ENCODE data around the gene SYT1. TPM values are rescaled to one million over a fixed set of nuclear protein-coding genes. Genes with fewer than 3 reads are reported as not detected.

Gene SYT1
- total RNA-seq, 1 donor from 2014 or later: 0.30 TPM

DNA sequence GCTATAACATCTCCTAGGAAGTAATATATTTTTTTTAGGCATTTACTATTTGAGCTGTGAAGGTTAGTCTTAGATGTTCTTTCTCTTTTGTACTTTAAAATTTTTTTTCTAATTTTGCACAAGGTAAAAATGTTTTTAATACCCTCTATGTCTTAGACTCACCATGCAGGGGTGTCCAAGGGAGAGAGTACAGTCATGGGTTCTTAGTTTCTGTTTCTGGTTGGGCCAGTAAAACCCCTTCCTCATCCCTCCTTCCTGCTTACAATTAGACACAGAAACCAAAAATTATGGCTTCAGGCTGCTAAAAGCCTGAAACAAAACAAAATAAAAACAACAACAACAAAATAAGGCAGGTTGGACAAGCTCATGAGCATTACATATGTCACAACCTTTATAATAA lies 193.0 kb downstream of the SYT1 start:
- H3K27ac ChIP-seq (replicated peaks): no peak overlapping the region

DNA sequence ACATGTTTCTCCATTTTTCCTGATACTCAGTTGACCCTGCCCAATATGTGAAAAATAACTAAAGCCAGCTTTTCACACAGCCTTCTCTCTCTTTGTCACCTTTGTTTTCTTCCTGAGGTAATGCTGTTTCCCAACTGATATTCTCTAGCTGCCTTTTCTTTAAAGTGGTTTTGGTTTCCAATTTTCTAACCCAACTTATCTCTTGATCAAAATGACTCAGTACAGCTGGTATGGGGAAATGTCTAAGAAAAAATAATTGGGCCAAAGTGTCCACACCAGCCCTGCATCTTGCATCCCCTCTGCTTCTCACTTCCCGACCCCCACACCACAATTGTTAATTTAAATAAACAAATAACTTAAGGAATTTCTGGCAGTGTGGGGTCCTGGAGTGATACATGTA lies 193.8 kb downstream of the SYT1 start:
- no peaks in the 10 kb centered on the region for H3K27me3 ChIP-seq (ENCODE audit: low read depth)
- no peak overlapping the region for H3K4me3 ChIP-seq
- TF ChIP-seq, protein P1, sequence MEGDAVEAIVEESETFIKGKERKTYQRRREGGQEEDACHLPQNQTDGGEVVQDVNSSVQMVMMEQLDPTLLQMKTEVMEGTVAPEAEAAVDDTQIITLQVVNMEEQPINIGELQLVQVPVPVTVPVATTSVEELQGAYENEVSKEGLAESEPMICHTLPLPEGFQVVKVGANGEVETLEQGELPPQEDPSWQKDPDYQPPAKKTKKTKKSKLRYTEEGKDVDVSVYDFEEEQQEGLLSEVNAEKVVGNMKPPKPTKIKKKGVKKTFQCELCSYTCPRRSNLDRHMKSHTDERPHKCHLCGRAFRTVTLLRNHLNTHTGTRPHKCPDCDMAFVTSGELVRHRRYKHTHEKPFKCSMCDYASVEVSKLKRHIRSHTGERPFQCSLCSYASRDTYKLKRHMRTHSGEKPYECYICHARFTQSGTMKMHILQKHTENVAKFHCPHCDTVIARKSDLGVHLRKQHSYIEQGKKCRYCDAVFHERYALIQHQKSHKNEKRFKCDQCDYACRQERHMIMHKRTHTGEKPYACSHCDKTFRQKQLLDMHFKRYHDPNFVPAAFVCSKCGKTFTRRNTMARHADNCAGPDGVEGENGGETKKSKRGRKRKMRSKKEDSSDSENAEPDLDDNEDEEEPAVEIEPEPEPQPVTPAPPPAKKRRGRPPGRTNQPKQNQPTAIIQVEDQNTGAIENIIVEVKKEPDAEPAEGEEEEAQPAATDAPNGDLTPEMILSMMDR (IDR thresholded peaks at IDR 0.05; ENCODE audit: borderline replicate concordance): no peak

More for the DNA sequence above, 193.0 kb downstream of the SYT1 start:
- intact Hi-C loops (cut with micrococcal nuclease): loop anchor here (5.0 kb wide), 1 partner anchor 50 kb away; no protein-coding TSS in a partner anchor
- Histone ChIP-seq H3K36me3 (no peaks in the 10 kb centered on the region), H3K27me3 (ENCODE audit: low read depth) (no peaks in the 10 kb centered on the region), H3K4me1 (no peaks in the 10 kb centered on the region), H3K9me3 (replicated peaks) (no peaks in the 10 kb centered on the region), H3K4me3 (no peak overlapping the region)
- TF ChIP-seq, protein P1 (IDR thresholded peaks at IDR 0.05; ENCODE audit: borderline replicate concordance): no peak
- no peak for DNase-seq

DNA sequence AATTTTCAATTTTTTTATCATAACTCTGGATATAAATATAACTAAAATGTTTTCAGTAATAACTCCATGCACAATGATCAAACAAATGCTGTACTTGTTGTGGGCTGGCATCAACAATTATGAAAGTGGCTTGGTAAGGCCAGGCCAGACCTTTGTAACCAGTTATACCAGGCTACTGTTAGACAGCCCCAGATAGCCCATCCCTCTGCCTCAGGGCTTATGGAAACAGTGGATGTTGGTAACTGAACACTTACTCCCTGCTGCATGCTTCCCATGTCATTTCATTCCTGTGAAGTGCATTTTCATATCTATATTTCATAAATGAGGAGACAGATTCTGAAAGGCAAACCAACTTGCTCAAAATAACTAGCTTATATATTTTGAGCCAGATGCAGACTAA lies 195.0 kb downstream of the SYT1 start:
- Histone ChIP-seq H3K27me3 (ENCODE audit: low read depth) (no peaks in the 10 kb centered on the region), H3K27ac (replicated peaks) (no peak overlapping the region), H3K4me3 (no peak overlapping the region), H3K9me3 (replicated peaks) (no peaks in the 10 kb centered on the region), H3K4me1 (no peaks in the 10 kb centered on the region), H3K36me3 (no peaks in the 10 kb centered on the region)
- no peak for DNase-seq
- intact Hi-C loops (cut with micrococcal nuclease): loop anchor here (5.0 kb wide), 1 partner anchor 48 kb away; no protein-coding TSS in a partner anchor
- TF ChIP-seq, protein P1 (IDR thresholded peaks at IDR 0.05; ENCODE audit: borderline replicate concordance): no peak

More for the DNA sequence above, 193.8 kb downstream of the SYT1 start:
- H3K36me3 ChIP-seq: no peaks in the 10 kb centered on the region
- no peak for DNase-seq
- H3K9me3 ChIP-seq (replicated peaks): no peaks in the 10 kb centered on the region
- H3K4me1 ChIP-seq: no peaks in the 10 kb centered on the region
- H3K27ac ChIP-seq (replicated peaks): no peak overlapping the region
- intact Hi-C loops (cut with micrococcal nuclease): loop anchor here (5.0 kb wide), 1 partner anchor 49 kb away; no protein-coding TSS in a partner anchor

DNA sequence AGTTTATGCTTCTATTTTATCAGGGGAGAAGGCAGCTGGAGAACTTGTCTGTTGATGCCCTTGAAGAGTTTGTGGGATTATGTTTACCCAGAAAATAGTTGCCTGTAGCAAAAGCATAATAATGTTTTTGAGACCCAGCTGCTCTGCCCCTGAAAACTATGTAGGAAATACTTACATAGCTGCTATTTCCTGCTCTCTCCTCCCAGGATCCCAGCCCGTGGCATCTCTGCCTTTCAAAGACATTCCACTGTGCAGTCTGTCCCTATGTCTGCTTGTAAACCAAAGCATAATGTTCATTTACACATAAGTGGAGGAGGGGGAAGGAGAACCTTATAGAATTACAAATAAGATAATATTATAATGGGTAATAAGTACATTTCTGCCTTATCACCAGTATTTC lies 198.7 kb downstream of the SYT1 start:
- no peak for DNase-seq
- Histone ChIP-seq H3K4me1 (no peaks in the 10 kb centered on the region), H3K27me3 (ENCODE audit: low read depth) (no peaks in the 10 kb centered on the region), H3K36me3 (no peaks in the 10 kb centered on the region), H3K27ac (replicated peaks) (no peak overlapping the region), H3K4me3 (no peak overlapping the region), H3K9me3 (replicated peaks) (no peaks in the 10 kb centered on the region)
- TF ChIP-seq, protein P1 (IDR thresholded peaks at IDR 0.05; ENCODE audit: borderline replicate concordance): no peak
- intact Hi-C loops (cut with micrococcal nuclease): no loop called here

DNA sequence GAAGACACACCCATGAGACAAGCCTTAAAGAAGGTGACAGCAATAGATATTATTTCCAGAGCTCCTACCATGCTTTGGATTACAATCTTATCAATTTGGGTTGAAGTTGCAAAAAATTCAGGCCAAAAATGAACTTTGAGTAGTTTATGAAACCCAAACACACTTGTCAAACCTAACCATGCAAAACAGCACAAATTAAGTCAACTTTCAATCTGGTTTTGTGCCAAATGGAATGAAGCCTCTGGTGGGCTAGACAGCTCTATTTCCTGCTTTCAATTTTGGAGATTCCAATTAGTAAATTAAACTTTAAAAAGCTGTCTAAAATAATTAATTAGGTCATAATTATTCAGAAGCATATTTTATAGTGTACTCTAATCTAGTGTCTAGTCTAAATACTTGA lies 203.4 kb downstream of the SYT1 start:
- DNase-seq: no peak
- intact Hi-C loops (cut with micrococcal nuclease): no loop called here
- Histone ChIP-seq H3K4me1 (no peaks in the 10 kb centered on the region), H3K9me3 (replicated peaks) (no peaks in the 10 kb centered on the region), H3K27ac (replicated peaks) (no peak overlapping the region), H3K4me3 (no peak overlapping the region), H3K36me3 (no peaks in the 10 kb centered on the region), H3K27me3 (ENCODE audit: low read depth) (no peaks in the 10 kb centered on the region)
- TF ChIP-seq, protein P1 (IDR thresholded peaks at IDR 0.05; ENCODE audit: borderline replicate concordance): no peak

Data from left ventricle myocardium inferior (tissue), 1 donor.